Erythroblast (primary cell): ENCODE measurements around the gene UNK.

ENCODE experiments used
- GATA1 ChIP-seq: IDR thresholded peaks from 2 replicates; pipeline ENCODE4 v1.6.1; 2011; ENCODE audit warnings: low read depth, mild to moderate bottlenecking, control low read depth, low read length, moderate library complexity
- POLR2A ChIP-seq: IDR thresholded peaks from 2 replicates; pipeline ENCODE4 v1.6.1; 2011; ENCODE audit warnings: mild to moderate bottlenecking, low read length

DNA sequence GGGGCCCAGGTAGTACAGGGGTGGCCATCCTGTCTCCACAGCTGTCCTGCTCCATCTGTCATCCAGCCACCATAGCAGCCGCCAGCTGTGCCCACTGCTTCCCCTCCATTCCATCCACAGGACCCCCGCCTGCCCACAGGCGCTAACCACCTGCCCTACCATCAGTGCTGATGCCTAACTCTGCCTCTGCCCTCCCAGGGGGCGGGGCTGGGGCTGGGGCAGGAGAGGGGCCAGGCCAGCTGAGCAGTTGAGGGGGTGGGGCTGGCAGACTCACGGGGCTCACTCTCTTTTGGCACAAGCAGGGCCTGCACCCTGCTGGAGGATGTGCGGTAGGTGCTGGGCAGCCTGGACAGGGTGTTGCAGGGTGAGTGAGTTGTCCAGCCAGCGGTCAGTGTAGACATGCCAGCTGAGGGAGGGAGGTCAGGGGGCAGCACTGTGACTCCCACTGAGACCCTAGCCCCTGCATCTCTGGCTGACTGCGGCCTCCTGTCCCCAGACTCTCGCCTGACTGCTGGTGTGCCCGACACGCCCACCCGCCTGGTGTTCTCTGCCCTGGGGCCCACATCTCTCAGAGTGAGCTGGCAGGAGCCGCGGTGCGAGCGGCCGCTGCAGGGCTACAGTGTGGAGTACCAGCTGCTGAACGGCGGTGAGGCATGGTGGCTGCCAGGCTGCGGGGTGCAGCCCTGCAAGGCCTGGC lies 29.3 kb upstream of the UNK start:
- no peak for TF ChIP-seq POLR2A
- TF ChIP-seq GATA1 = no peak
